ENCODE data around the gene CAPN5. TPM values are rescaled to one million over a fixed set of nuclear protein-coding genes. Genes with fewer than 3 reads are reported as not detected.

Gene CAPN5
- total RNA-seq, 1 experiment from 2014 or later, result 0.26 TPM

DNA sequence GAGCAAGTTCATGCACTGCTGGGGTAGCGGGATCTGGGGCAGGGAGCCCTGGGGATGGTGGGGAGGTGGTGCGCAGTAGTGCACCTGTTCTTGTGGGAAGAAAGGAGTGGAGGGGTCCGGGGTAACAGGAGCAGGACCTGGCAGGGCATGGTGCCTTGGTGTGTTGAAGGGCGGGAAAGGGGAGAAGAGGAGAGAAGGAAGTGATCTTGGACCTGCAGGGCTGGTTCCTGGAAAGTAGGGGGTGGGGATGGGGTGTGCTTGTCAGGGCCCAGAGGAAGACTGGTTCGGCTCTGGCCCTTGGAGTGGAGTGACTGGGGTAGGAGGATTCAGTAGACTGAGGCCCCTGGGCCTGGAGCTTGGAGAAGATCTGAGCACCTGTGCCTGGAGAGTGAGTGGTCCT is 10.9 kb upstream of the CAPN5 start:
- no peak for DNase-seq (ENCODE audit: unreplicated experiment)
- Mint-ChIP-seq H3K9me3 (ENCODE audit: unreplicated experiment) (no peaks in the 10 kb centered on the region), H3K27ac (ENCODE audit: low read depth, unreplicated experiment) (no peak overlapping the region), H3K4me1 (ENCODE audit: insufficient read depth, unreplicated experiment) (no peaks in the 10 kb centered on the region), H3K36me3 (ENCODE audit: insufficient read depth, unreplicated experiment) (no peaks in the 10 kb centered on the region), H3K4me3 (ENCODE audit: unreplicated experiment) (no peak overlapping the region), H3K27me3 (ENCODE audit: insufficient read depth, unreplicated experiment) (peaks cover 13% of the 10 kb centered on the region)
- TF ChIP-seq, protein P1, sequence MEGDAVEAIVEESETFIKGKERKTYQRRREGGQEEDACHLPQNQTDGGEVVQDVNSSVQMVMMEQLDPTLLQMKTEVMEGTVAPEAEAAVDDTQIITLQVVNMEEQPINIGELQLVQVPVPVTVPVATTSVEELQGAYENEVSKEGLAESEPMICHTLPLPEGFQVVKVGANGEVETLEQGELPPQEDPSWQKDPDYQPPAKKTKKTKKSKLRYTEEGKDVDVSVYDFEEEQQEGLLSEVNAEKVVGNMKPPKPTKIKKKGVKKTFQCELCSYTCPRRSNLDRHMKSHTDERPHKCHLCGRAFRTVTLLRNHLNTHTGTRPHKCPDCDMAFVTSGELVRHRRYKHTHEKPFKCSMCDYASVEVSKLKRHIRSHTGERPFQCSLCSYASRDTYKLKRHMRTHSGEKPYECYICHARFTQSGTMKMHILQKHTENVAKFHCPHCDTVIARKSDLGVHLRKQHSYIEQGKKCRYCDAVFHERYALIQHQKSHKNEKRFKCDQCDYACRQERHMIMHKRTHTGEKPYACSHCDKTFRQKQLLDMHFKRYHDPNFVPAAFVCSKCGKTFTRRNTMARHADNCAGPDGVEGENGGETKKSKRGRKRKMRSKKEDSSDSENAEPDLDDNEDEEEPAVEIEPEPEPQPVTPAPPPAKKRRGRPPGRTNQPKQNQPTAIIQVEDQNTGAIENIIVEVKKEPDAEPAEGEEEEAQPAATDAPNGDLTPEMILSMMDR (IDR thresholded peaks at IDR 0.05; ENCODE audit: unreplicated experiment), result no peak
- intact Hi-C loops (cut with micrococcal nuclease), result no loop called here
- ChIA-PET POLR2A (no interaction called here), CTCF (interaction anchor here (5.6 kb wide), 1 partner anchor 35 kb away, joined by 32 read pairs; no protein-coding TSS in a partner anchor)
- BruUV-seq (replicated peaks), result no TSS peak

DNA sequence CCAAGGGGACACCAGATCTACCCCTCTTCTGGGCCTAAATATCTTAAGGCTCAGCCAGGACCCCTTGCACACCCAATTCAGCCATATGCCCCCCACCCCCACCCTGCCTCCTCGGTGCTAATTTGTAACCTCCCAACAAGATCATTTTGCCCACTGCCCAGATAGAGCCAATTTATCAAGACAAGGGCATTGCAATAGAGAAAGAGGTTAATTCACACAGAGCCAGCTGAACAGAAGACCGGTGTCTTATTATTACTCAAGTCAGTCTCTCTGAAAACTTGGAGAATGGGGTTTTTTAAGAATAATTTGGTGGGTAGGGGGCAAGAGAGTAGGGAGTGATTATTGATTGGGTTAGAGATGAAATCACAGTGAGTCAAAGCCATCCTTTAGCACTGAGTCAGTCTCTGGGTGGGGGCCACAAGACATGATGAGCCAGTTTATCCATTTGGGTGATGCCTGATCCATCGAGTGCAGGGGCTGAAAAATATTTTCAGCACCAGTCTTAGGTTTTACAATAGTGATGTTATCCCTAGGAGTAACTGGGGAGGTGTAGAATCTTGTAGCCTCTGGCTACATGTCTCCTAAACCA is 9.9 kb upstream of the CAPN5 start:
- H3K4me3 Mint-ChIP-seq (ENCODE audit: unreplicated experiment), result no peak overlapping the region
- intact Hi-C loops (cut with micrococcal nuclease), result no loop called here
- POLR2A ChIA-PET, result interaction anchor here (0.6 kb wide), 1 partner anchor 9 kb away, joined by 3 read pairs; no protein-coding TSS in a partner anchor
- TF ChIP-seq, protein P1 (IDR thresholded peaks at IDR 0.05; ENCODE audit: unreplicated experiment), result no peak
- CTCF ChIA-PET, result interaction anchor here (0.6 to 1.5 kb wide), 2 partner anchors 250 to 300 kb away, joined by 3 to 4 read pairs; no protein-coding TSS in a partner anchor
- no peak overlapping the region for H3K27ac Mint-ChIP-seq (ENCODE audit: low read depth, unreplicated experiment)
- H3K9me3 Mint-ChIP-seq (ENCODE audit: unreplicated experiment), result no peaks in the 10 kb centered on the region
- DNase-seq (ENCODE audit: unreplicated experiment), result no peak
- H3K36me3 Mint-ChIP-seq (ENCODE audit: insufficient read depth, unreplicated experiment), result no peaks in the 10 kb centered on the region
- peaks cover 13% of the 10 kb centered on the region for H3K27me3 Mint-ChIP-seq (ENCODE audit: insufficient read depth, unreplicated experiment)
- H3K4me1 Mint-ChIP-seq (ENCODE audit: insufficient read depth, unreplicated experiment), result no peaks in the 10 kb centered on the region
- no TSS peak for BruUV-seq (replicated peaks)

DNA sequence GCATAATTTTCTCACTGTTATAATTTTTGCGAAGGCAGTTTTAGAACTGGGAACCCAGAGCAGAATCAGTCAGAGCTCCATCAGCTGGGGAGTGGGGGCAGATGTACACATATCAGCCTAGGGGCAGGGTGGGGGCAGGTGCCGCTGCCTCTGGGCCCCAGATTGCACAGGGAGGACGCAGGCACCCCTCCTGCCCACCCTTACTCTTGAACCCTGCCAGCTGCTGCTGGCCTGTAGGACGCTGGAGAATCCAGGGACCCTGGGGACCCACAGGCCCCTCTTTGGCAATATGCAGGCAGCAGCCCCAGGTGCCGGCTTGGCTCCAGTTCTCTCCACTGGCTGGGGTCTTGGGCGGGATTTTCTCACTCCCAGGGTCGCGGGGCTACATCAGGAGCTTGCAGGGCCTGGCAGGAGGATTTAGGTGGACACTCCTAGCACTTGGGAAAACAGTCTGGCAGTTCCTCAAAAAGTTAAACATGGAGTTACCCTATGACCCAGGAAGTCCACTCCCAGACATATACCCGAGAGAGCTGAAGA is 8.8 kb upstream of the CAPN5 start:
- H3K9me3 Mint-ChIP-seq (ENCODE audit: unreplicated experiment), result no peaks in the 10 kb centered on the region
- no peak for DNase-seq (ENCODE audit: unreplicated experiment)
- intact Hi-C loops (cut with micrococcal nuclease), result no loop called here
- H3K4me3 Mint-ChIP-seq (ENCODE audit: unreplicated experiment), result no peak overlapping the region
- no peaks in the 10 kb centered on the region for H3K36me3 Mint-ChIP-seq (ENCODE audit: insufficient read depth, unreplicated experiment)
- no peaks in the 10 kb centered on the region for H3K4me1 Mint-ChIP-seq (ENCODE audit: insufficient read depth, unreplicated experiment)
- H3K27ac Mint-ChIP-seq (ENCODE audit: low read depth, unreplicated experiment), result no peak overlapping the region
- ChIA-PET CTCF (interaction anchor here (0.7 to 1.5 kb wide), 3 partner anchors 10 to 251 kb away, joined by 3 to 16 read pairs (median 4); no protein-coding TSS in a partner anchor), POLR2A (no interaction called here)
- no TSS peak for BruUV-seq (replicated peaks)
- peaks cover 13% of the 10 kb centered on the region for H3K27me3 Mint-ChIP-seq (ENCODE audit: insufficient read depth, unreplicated experiment)
- TF ChIP-seq, protein P1 (IDR thresholded peaks at IDR 0.05; ENCODE audit: unreplicated experiment), result no peak

DNA sequence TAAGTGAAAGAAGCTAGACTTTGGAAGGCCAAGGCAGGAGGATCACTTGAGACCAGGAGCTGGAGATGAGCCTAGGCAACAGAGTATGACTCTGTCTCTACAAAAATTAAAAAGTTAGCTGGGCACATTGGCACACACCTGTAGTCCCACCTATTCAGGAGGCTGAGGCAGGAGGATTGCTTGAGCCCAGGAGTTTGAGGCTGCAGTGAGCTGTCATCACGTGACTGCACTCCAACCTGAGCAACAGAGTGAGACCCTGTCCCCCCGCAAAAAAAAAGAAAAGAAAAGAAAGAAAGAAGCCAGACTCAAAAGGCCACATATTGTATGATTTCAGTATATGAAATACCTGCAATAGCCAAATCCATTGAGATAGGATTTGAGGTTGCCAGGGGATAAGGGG is 7.9 kb upstream of the CAPN5 start:
- intact Hi-C loops (cut with micrococcal nuclease), result no loop called here
- H3K9me3 Mint-ChIP-seq (ENCODE audit: unreplicated experiment), result no peaks in the 10 kb centered on the region
- ChIA-PET CTCF (interaction anchor here (0.6 to 1.0 kb wide), 3 partner anchors 11 to 253 kb away, joined by 3 to 16 read pairs (median 3); no protein-coding TSS in a partner anchor), POLR2A (no interaction called here)
- TF ChIP-seq, protein P1 (IDR thresholded peaks at IDR 0.05; ENCODE audit: unreplicated experiment), result no peak
- no peaks in the 10 kb centered on the region for H3K4me1 Mint-ChIP-seq (ENCODE audit: insufficient read depth, unreplicated experiment)
- H3K27me3 Mint-ChIP-seq (ENCODE audit: insufficient read depth, unreplicated experiment), result peaks cover 13% of the 10 kb centered on the region
- no peak overlapping the region for H3K4me3 Mint-ChIP-seq (ENCODE audit: unreplicated experiment)
- H3K36me3 Mint-ChIP-seq (ENCODE audit: insufficient read depth, unreplicated experiment), result no peaks in the 10 kb centered on the region
- H3K27ac Mint-ChIP-seq (ENCODE audit: low read depth, unreplicated experiment), result no peak overlapping the region
- BruUV-seq (replicated peaks), result no TSS peak
- DNase-seq (ENCODE audit: unreplicated experiment), result no peak
